ENCODE measurements around the gene DYSF.

GRCh38 chr2:71464389-71464788 is 11.0 kb downstream of the DYSF start:
- no peak for TF ChIP-seq POLR2A (IDR thresholded peaks at IDR 0.05; ENCODE audit: low read depth, low read length)
- no peak for TF ChIP-seq CTCF (IDR thresholded peaks at IDR 0.05; ENCODE audit: extremely low read depth in 1 of 2, insufficient read depth in 1 of 2, low read depth in 1 of 2, low read length in 2 of 2)
- TF ChIP-seq EZH2 (IDR thresholded peaks at IDR 0.05; ENCODE audit: borderline replicate concordance, low read depth, low read length, severe bottlenecking) = no peak
- TF ChIP-seq MAX (IDR thresholded peaks at IDR 0.05; ENCODE audit: insufficient read depth, insufficient read length) = no peak
- TF ChIP-seq JUN (IDR thresholded peaks at IDR 0.05; ENCODE audit: borderline replicate concordance, insufficient read depth, insufficient read length, low read depth) = no peak
- no peak for TF ChIP-seq GATA2 (IDR thresholded peaks at IDR 0.05; ENCODE audit: insufficient read depth, insufficient read length, low read depth, low read length)
- no peak for TF ChIP-seq FOS (IDR thresholded peaks at IDR 0.05; ENCODE audit: borderline replicate concordance, insufficient read depth, low read length)
- TF ChIP-seq POLR2AphosphoS5 (IDR thresholded peaks at IDR 0.05; ENCODE audit: insufficient read depth, low read depth, low read length) = no peak
- TF ChIP-seq MYC (IDR thresholded peaks at IDR 0.05; ENCODE audit: low read depth, low read length) = no peak

Measured in endothelial cell of umbilical vein (primary cell).